KMS-11 (cell line): Measurements from ENCODE around the gene GNL1.

ENCODE experiments used
- H2AFZ ChIP-seq: fragments of 200-600 bp; sonication (generic); 2 replicates; pipeline ENCODE4 v1.6.1; 2016; ENCODE audit warnings: antibody characterized with exemption, mixed run types, low read depth
- H3K27ac ChIP-seq: fragments of 200-600 bp; sonication (generic); 2 replicates; pipeline ENCODE4 v1.6.1; 2016; ENCODE audit warnings: mild to moderate bottlenecking, mixed run types
- H3K27me3 ChIP-seq: fragments of 200-600 bp; sonication (generic); 2 replicates; pipeline ENCODE4 v1.6.1; 2017; ENCODE audit warnings: mild to moderate bottlenecking, low read depth, mixed run types, moderate library complexity; ENCODE audit not compliant: insufficient read depth
- H3K36me3 ChIP-seq: fragments of 200-600 bp; sonication (generic); 2 replicates; pipeline ENCODE4 v1.6.1; 2017; ENCODE audit warnings: mild to moderate bottlenecking, mixed run types; ENCODE audit not compliant: insufficient read depth
- H3K4me1 ChIP-seq: fragments of 200-600 bp; sonication (generic); 2 replicates; pipeline ENCODE4 v1.6.1; 2016; ENCODE audit warnings: mild to moderate bottlenecking, low read depth, mixed run types; ENCODE audit not compliant: poor library complexity, severe bottlenecking
- H3K4me2 ChIP-seq: fragments of 200-600 bp; sonication (generic); 2 replicates; pipeline ENCODE4 v1.7.0; 2016; ENCODE audit warnings: mild to moderate bottlenecking, mixed run types
- H3K4me3 ChIP-seq: fragments of 200-600 bp; sonication (generic); IDR thresholded peaks from 2 replicates; pipeline ENCODE4 v1.6.1; 2017; ENCODE audit warnings: low read depth, low read length, mixed read lengths; ENCODE audit not compliant: insufficient read depth
- H3K79me2 ChIP-seq: fragments of 200-600 bp; sonication (generic); 2 replicates; pipeline ENCODE4 v1.6.1; 2016; ENCODE audit warnings: low read depth, mixed run types; ENCODE audit not compliant: insufficient read depth
- H3K9ac ChIP-seq: fragments of 200-600 bp; sonication (generic); 2 replicates; pipeline ENCODE4 v1.6.1; 2016; ENCODE audit warnings: mild to moderate bottlenecking, mixed run types
- H4K20me1 ChIP-seq: fragments of 200-600 bp; sonication (generic); 2 replicates; pipeline ENCODE4 v1.6.1; 2016; ENCODE audit warnings: mild to moderate bottlenecking, mixed run types; ENCODE audit not compliant: insufficient read depth
- TF ChIP-seq, protein P1 (sequence below): fragments of 200-600 bp; sonication (generic); conservative IDR thresholded peaks from 2 replicates; pipeline ENCODE4 v1.6.1; 2017; ENCODE audit warnings: low read depth, mild to moderate bottlenecking, antibody characterized with exemption, low read length, moderate library complexity, mixed read lengths

Gene GNL1

DNA sequence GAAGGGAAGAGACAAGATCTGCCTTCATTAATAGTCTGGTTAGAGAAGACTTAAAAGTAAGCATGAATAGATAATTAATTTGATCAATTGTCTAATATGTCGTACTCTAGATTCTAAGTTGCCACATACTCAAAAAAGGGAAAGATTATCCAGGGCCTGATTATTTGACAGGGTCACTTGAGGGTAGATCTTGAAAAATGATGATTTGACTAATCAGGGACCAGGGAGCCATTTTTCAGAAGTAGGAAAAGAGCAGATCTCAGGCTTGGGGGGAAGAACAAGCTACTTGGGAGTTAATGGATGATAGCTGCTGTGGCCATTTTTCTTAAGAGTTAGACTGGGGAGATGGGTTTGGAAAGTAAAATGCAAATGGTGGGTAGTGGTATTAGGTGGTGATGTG, 36.0 kb upstream of the GNL1 start:
- peaks cover 10% of the 10 kb centered on the region for H3K4me1 ChIP-seq
- no peak overlapping the region for H2AFZ ChIP-seq
- no peak overlapping the region for H3K27ac ChIP-seq
- H4K20me1 ChIP-seq, result peaks cover 4% of the 10 kb centered on the region; the same call in 1 of the 2 replicates
- H3K79me2 ChIP-seq, result no peaks in the 10 kb centered on the region
- H3K9ac ChIP-seq, result no peak overlapping the region
- H3K4me2 ChIP-seq, result no peak overlapping the region
- TF ChIP-seq, protein P1, sequence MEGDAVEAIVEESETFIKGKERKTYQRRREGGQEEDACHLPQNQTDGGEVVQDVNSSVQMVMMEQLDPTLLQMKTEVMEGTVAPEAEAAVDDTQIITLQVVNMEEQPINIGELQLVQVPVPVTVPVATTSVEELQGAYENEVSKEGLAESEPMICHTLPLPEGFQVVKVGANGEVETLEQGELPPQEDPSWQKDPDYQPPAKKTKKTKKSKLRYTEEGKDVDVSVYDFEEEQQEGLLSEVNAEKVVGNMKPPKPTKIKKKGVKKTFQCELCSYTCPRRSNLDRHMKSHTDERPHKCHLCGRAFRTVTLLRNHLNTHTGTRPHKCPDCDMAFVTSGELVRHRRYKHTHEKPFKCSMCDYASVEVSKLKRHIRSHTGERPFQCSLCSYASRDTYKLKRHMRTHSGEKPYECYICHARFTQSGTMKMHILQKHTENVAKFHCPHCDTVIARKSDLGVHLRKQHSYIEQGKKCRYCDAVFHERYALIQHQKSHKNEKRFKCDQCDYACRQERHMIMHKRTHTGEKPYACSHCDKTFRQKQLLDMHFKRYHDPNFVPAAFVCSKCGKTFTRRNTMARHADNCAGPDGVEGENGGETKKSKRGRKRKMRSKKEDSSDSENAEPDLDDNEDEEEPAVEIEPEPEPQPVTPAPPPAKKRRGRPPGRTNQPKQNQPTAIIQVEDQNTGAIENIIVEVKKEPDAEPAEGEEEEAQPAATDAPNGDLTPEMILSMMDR, result no peak
- no peaks in the 10 kb centered on the region for H3K27me3 ChIP-seq
- peaks cover 7% of the 10 kb centered on the region; the same call in 1 of the 2 replicates for H3K36me3 ChIP-seq
- no peak overlapping the region for H3K4me3 ChIP-seq

DNA sequence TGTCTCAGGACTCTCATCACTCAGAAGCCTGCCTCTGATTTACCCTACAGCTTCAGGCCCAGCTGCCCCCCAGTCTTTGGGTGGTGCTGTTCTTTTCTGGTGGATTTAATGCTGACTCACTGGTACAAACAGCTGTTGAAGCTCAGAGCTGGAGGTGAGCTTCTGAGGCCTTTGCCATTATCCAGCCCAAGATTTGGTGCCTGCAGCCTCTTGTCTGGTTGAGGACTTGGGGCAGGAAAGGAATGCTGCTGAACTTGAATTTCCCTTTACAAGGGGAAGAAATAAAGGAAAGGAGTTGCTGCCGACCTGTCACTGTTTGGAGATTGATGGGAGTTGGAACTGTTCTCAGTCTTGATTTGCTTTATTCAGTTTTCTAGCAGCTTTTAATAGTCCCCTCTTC, 34.7 kb upstream of the GNL1 start:
- Histone ChIP-seq H3K79me2 (no peaks in the 10 kb centered on the region), H3K9ac (no peak overlapping the region), H3K27ac (peak overlapping the region; percentile 33; the same call in 1 of the 2 replicates), H3K27me3 (no peaks in the 10 kb centered on the region), H3K4me1 (peaks cover 7% of the 10 kb centered on the region), H3K36me3 (peaks cover 7% of the 10 kb centered on the region; the same call in 1 of the 2 replicates), H3K4me3 (no peak overlapping the region), H2AFZ (no peak overlapping the region), H3K4me2 (no peak overlapping the region), H4K20me1 (no peaks in the 10 kb centered on the region)
- TF ChIP-seq, protein P1, result no peak

DNA sequence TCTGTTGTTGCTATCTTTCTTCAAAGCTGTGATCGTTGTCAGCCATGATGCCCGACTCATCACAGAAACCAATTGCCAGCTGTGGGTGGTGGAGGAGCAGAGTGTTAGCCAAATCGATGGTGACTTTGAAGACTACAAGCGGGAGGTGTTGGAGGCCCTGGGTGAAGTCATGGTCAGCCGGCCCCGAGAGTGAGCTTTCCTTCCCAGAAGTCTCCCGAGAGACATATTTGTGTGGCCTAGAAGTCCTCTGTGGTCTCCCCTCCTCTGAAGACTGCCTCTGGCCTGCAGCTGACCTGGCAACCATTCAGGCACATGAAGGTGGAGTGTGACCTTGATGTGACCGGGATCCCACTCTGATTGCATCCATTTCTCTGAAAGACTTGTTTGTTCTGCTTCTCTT, 34.2 kb upstream of the GNL1 start:
- Histone ChIP-seq H4K20me1 (no peaks in the 10 kb centered on the region), H3K27ac (peak overlapping the region; percentile 33; the same call in 1 of the 2 replicates), H3K27me3 (no peaks in the 10 kb centered on the region), H2AFZ (no peak overlapping the region), H3K9ac (no peak overlapping the region), H3K4me1 (peaks cover 7% of the 10 kb centered on the region), H3K79me2 (no peaks in the 10 kb centered on the region), H3K4me3 (no peak overlapping the region), H3K4me2 (no peak overlapping the region), H3K36me3 (peaks cover 7% of the 10 kb centered on the region; the same call in 1 of the 2 replicates)
- TF ChIP-seq, protein P1, result no peak

DNA sequence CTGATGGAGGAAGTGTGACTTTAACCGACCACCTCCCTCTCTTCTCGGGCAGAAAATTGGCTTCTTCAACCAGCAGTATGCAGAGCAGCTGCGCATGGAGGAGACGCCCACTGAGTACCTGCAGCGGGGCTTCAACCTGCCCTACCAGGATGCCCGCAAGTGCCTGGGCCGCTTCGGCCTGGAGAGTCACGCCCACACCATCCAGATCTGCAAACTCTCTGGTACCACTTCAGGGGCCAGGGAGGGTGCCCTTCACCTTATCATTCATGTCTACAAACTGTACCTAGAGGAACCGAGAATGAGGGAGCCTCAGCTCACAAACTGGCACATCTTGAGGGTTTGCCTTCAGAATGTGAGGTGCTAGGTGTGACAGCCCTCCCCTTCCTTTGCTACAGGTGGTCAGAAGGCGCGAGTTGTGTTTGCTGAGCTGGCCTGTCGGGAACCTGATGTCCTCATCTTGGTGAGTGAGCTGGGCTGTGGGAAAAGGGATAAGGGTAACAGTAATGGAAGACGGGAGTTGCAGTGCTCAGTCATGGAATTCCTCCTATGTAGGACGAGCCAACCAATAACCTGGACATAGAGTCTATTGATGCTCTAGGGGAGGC, 33.6 kb upstream of the GNL1 start:
- H3K79me2 ChIP-seq, result no peaks in the 10 kb centered on the region
- no peak overlapping the region for H3K4me3 ChIP-seq
- no peaks in the 10 kb centered on the region for H3K27me3 ChIP-seq
- peaks cover 7% of the 10 kb centered on the region; the same call in 1 of the 2 replicates for H3K36me3 ChIP-seq
- no peaks in the 10 kb centered on the region for H4K20me1 ChIP-seq
- no peak overlapping the region for H2AFZ ChIP-seq
- H3K4me1 ChIP-seq, result peaks cover 7% of the 10 kb centered on the region
- no peak overlapping the region for H3K9ac ChIP-seq
- H3K27ac ChIP-seq, result no peak overlapping the region
- H3K4me2 ChIP-seq, result no peak overlapping the region
- TF ChIP-seq, protein P1, result no peak
